Keratinocyte (primary cell): ENCODE measurements around the gene ZFYVE26. TPM values are rescaled to one million over a fixed set of nuclear protein-coding genes. Genes with fewer than 3 reads are reported as not detected.
"Not testable (repeated sequence)": the region's sequence is repeated elsewhere in the genome, so short reads cannot be mapped to it uniquely, and the experiment has no call there.

Experiments
- DNase-seq: peaks from one replicate; pipeline ENCODE4 v3.0.0-alpha.2; 2011; ENCODE audit warnings: low read depth, missing footprints, low spot score
- FAIRE-seq: peaks from 2 replicates; lab custom pipeline; 2011; peaks lifted over from hg19 to GRCh38; lab: Jason Lieb, UNC
- H2AFZ ChIP-seq: 2 replicates; pipeline ENCODE4 v1.6.0; 2012; ENCODE audit warnings: low read length, control low read depth, inconsistent platforms; ENCODE audit not compliant: control insufficient read depth
- H3K27ac ChIP-seq: 2 replicates; pipeline ENCODE4 v1.5.1; 2011; ENCODE audit warnings: low read length; ENCODE audit not compliant: control insufficient read depth, insufficient read depth
- H3K27me3 ChIP-seq: 3 replicates; pipeline ENCODE4 v1.6.0; 2011; ENCODE audit warnings: low read length; ENCODE audit not compliant: control insufficient read depth, insufficient read depth; ENCODE audit errors: extremely low read depth
- H3K36me3 ChIP-seq, 2 experiments: 2 replicates in 1 of 2; 3 replicates in 1 of 2; pipeline ENCODE4 v1.5.1; 2011; ENCODE audit warnings: low read length in 2 of 2, mild to moderate bottlenecking in 1 of 2; ENCODE audit not compliant: control insufficient read depth in 2 of 2, insufficient read depth in 2 of 2; ENCODE audit errors: extremely low read depth in 1 of 2
- H3K4me1 ChIP-seq: 3 replicates; pipeline ENCODE4 v1.5.1; 2011; ENCODE audit warnings: low read length; ENCODE audit not compliant: control insufficient read depth, insufficient read depth; ENCODE audit errors: extremely low read depth
- H3K4me2 ChIP-seq: 3 replicates; pipeline ENCODE4 v1.6.0; 2011; ENCODE audit warnings: low read depth, low read length; ENCODE audit not compliant: control insufficient read depth, insufficient read depth; ENCODE audit errors: extremely low read depth
- H3K4me3 ChIP-seq, 3 experiments: fragments of 200-600 bp in 1 of 3; sonication (generic) in 1 of 3; 2 replicates in 2 of 3; 3 replicates in 1 of 3; pipeline ENCODE4 v1.5.1; 2011 to 2016; ENCODE audit warnings: low read length in 3 of 3, mild to moderate bottlenecking in 3 of 3, control low read depth in 2 of 3, inconsistent platforms in 1 of 3, low read depth in 1 of 3, mixed read lengths in 1 of 3, mixed run types in 1 of 3, moderate library complexity in 1 of 3; ENCODE audit not compliant: control insufficient read depth in 2 of 3, insufficient read depth in 2 of 3; ENCODE audit errors: extremely low read depth in 1 of 3
- H3K79me2 ChIP-seq: 2 replicates; pipeline ENCODE4 v1.6.0; 2012; ENCODE audit warnings: low read length; ENCODE audit not compliant: control insufficient read depth, insufficient read depth
- H3K9ac ChIP-seq: 3 replicates; pipeline ENCODE4 v1.6.0; 2011; ENCODE audit warnings: low read length; ENCODE audit not compliant: control insufficient read depth, insufficient read depth; ENCODE audit errors: extremely low read depth
- H3K9me1 ChIP-seq: 3 replicates; pipeline ENCODE4 v1.6.0; 2011; ENCODE audit warnings: low read length; ENCODE audit not compliant: control insufficient read depth, insufficient read depth; ENCODE audit errors: extremely low read depth
- H3K9me3 ChIP-seq: 2 replicates; pipeline ENCODE4 v1.5.1; 2012; ENCODE audit warnings: low read depth, low read length; ENCODE audit not compliant: control insufficient read depth
- H4K20me1 ChIP-seq: 3 replicates; pipeline ENCODE4 v1.6.0; 2011; ENCODE audit warnings: low read length; ENCODE audit not compliant: control insufficient read depth, insufficient read depth; ENCODE audit errors: extremely low read depth
- CTCF ChIP-seq, 3 experiments: IDR thresholded peaks in 1 of 3; conservative IDR thresholded peaks in 1 of 3; optimal IDR thresholded peaks in 1 of 3; 2 replicates in 2 of 3; 3 replicates in 1 of 3; pipeline versions ENCODE3 to v1.5.1; 2011; ENCODE audit warnings: low read length in 3 of 3, mild to moderate bottlenecking in 3 of 3, moderate library complexity in 2 of 3, control low read depth in 1 of 3, inconsistent platforms in 1 of 3; ENCODE audit not compliant: insufficient read depth in 2 of 3; ENCODE audit errors: extremely low read depth in 1 of 3
- EZH2 ChIP-seq: IDR thresholded peaks from one replicate; pipeline ENCODE4 v1.6.1; 2012; ENCODE audit warnings: inconsistent platforms, mild to moderate bottlenecking, low read length, moderate library complexity
- dilution Hi-C: fragments of 300-500 bp; cut with MboI; formaldehyde crosslinking; loops from one replicate; pipeline ENCODE4 v1.7.0; 2020; ENCODE audit warnings: low sequenced_read_pairs; ENCODE audit not compliant: extremely low pct_ligation_motif_present
- polyA plus RNA-seq, 5 experiments: library from polyadenylated mRNA; depleted of rRNA in 3 of 5; stranded (reverse) in 3 of 5; stranded (forward) in 1 of 5; unstranded in 1 of 5; fragments of >200 nt; gene quantifications; 1 replicate in 1 of 5; 2 replicates in 3 of 5; 3 replicates in 1 of 5; pipeline versions ENCODE4 v1.2.1 to v1.2.3, GENCODE V29; 2011 to 2012; ENCODE audit warnings: missing spikeins in 2 of 5, low read depth in 1 of 5, low replicate concordance in 1 of 5

ZFYVE26 gene
- polyA plus RNA-seq, 1 donor (not counting 4 experiments of a cell fraction or from before 2014, with no cell fraction given) = 9.8 TPM

DNA sequence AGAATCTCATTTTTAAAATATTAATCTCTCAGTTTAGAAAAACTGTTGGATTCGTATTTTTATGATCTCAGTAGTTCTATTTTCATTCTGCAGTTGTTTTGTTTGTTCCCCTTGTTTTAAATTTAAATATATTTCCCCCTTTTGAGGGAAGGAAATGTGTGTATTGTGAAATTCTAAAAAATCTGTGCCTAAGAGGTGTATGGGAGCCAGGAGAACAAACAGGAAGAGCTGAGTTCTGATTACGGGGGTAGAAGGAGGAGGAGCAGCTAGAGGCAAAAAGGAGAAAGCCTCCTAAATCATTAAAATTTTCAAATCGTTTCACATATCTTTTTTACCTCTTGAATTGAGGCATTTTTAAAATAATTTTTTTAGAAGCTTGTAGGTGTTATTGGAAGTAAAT lies 112.4 kb downstream of the ZFYVE26 start:
- FAIRE-seq (no peak), DNase-seq (no peak)
- no peak overlapping the region for H2AFZ ChIP-seq
- TF ChIP-seq CTCF (optimal IDR thresholded peaks at IDR 0.05 in 1 of 3, IDR thresholded peaks at IDR 0.05 in 1 of 3, conservative IDR thresholded peaks at IDR 0.05 in 1 of 3; ENCODE audit: extremely low read depth in 1 of 3, insufficient read depth in 2 of 3, low read length in 3 of 3) (no peak), EZH2 (no peak)
- no peak overlapping the region for H3K27ac ChIP-seq
- peaks cover 3% of the 10 kb centered on the region for H3K9me1 ChIP-seq
- H3K9ac ChIP-seq = no peak overlapping the region
- H3K4me3 ChIP-seq = no peak overlapping the region
- H3K9me3 ChIP-seq = no peaks in the 10 kb centered on the region
- no peaks in the 10 kb centered on the region for H4K20me1 ChIP-seq
- no peaks in the 10 kb centered on the region for H3K79me2 ChIP-seq
- H3K36me3 ChIP-seq = no peaks in the 10 kb centered on the region
- no peak overlapping the region for H3K4me2 ChIP-seq
- no peaks in the 10 kb centered on the region for H3K27me3 ChIP-seq
- dilution Hi-C loops = no loop called here
- H3K4me1 ChIP-seq = peaks cover 8% of the 10 kb centered on the region

- H3K9me1 ChIP-seq, H3K4me1 ChIP-seq, H3K4me3 ChIP-seq, H3K27me3 ChIP-seq, H2AFZ ChIP-seq, H3K79me2 ChIP-seq, H3K27ac ChIP-seq, H3K36me3 ChIP-seq, H4K20me1 ChIP-seq, FAIRE-seq, H3K9me3 ChIP-seq, DNase-seq, H3K4me2 ChIP-seq, H3K9ac ChIP-seq, dilution Hi-C loops: not testable (repeated sequence)
Observed at GRCh38 chr14:67701492-67701891, 114.9 kb downstream of the ZFYVE26 start, which contains the start of gene RDH12. RDH12 (plus strand) TSS chr14:67701886; CDS start chr14:67722643, 20,757 bp downstream.

GRCh38 chr14:67698179-67698578 lies 118.2 kb downstream of the ZFYVE26 start:
- H3K9ac ChIP-seq = no peak overlapping the region
- H3K9me1 ChIP-seq = no peaks in the 10 kb centered on the region
- dilution Hi-C loops = no loop called here
- TF ChIP-seq CTCF (optimal IDR thresholded peaks at IDR 0.05 in 1 of 3, IDR thresholded peaks at IDR 0.05 in 1 of 3, conservative IDR thresholded peaks at IDR 0.05 in 1 of 3; ENCODE audit: extremely low read depth in 1 of 3, insufficient read depth in 2 of 3, low read length in 3 of 3) (no peak), EZH2 (no peak)
- H3K4me1 ChIP-seq = peaks cover 10% of the 10 kb centered on the region
- no peaks in the 10 kb centered on the region for H4K20me1 ChIP-seq
- FAIRE-seq = no peak
- no peak overlapping the region for H3K27ac ChIP-seq
- no peak overlapping the region for H3K4me3 ChIP-seq
- H3K4me2 ChIP-seq = no peak overlapping the region
- no peaks in the 10 kb centered on the region for H3K27me3 ChIP-seq
- H3K9me3 ChIP-seq = no peaks in the 10 kb centered on the region
- no peak overlapping the region for H2AFZ ChIP-seq
- H3K36me3 ChIP-seq = peaks cover 0 to 2% of the 10 kb centered on the region in 2 experiments
- no peak for DNase-seq
- H3K79me2 ChIP-seq = peaks cover 18% of the 10 kb centered on the region
